ENCODE results near the gene PODN.

Gene PODN

DNA sequence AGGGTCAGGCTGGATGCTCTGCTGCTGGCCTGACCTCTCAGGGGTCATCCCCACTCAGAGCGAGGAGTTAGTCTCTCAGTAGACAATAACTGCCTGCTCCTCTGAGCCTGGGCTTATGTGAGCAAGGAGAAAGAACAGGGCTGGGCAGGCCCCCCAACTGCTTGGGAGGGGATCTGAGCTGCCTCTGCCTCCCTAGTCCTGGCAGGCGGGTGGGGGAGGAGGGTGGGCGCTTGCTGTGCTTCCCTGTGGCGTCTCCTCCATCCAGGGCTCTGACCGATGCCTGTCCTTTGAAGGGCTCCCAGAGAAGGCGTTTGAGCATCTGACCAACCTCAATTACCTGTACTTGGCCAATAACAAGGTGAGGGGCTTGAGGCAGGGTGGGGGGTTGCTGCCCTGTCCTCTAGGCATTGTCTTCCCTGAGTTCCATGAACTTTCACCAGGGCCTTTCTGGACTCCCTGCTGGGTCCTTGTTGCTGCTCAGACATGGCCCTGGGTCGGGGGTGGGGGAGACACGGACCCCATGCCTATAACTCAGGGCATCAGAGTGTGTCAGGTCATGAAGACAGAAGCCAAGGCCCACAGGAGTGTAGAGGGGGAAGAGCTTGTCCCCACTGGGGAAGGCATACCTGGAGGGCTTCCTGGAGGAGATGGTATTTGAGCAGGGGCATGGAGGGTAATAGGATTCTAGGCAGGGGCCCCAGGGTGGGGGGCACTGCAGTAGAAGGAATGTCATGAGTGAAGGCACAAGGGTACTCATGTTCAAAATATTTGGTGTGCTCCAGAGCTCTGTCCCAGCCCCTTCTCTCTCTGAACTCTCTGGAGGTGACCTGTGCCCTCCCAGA lies 12.5 kb downstream of the PODN start:
- no peak overlapping the region for H3K4me3 ChIP-seq (ENCODE audit: low read depth, low read length)
- TF ChIP-seq, protein P1, sequence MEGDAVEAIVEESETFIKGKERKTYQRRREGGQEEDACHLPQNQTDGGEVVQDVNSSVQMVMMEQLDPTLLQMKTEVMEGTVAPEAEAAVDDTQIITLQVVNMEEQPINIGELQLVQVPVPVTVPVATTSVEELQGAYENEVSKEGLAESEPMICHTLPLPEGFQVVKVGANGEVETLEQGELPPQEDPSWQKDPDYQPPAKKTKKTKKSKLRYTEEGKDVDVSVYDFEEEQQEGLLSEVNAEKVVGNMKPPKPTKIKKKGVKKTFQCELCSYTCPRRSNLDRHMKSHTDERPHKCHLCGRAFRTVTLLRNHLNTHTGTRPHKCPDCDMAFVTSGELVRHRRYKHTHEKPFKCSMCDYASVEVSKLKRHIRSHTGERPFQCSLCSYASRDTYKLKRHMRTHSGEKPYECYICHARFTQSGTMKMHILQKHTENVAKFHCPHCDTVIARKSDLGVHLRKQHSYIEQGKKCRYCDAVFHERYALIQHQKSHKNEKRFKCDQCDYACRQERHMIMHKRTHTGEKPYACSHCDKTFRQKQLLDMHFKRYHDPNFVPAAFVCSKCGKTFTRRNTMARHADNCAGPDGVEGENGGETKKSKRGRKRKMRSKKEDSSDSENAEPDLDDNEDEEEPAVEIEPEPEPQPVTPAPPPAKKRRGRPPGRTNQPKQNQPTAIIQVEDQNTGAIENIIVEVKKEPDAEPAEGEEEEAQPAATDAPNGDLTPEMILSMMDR (IDR thresholded peaks at IDR 0.05; ENCODE audit: low read depth, low read length) = no peak

DNA sequence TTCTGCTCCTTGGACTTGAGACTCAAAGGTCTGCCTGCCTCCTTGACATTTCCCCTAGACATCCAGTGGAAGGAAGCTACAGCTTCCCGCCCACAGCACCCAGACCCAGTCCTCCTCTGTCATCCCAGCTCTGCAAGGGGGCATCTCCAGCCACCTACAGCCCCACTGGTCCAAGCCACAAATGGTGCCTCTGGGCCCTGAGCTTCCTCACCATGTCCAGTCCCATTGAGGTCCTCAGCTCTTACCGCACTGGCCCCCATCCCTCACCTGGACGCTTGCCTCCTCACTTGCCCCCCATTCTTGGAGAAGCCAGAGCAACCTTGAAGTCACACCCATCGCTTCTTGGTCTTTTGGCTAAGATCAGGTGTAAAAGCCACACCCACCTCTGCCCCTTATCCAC lies 13.2 kb downstream of the PODN start:
- TF ChIP-seq, protein P1 (IDR thresholded peaks at IDR 0.05; ENCODE audit: low read depth, low read length) = no peak
- no peak overlapping the region for H3K4me3 ChIP-seq (ENCODE audit: low read depth, low read length)

DNA sequence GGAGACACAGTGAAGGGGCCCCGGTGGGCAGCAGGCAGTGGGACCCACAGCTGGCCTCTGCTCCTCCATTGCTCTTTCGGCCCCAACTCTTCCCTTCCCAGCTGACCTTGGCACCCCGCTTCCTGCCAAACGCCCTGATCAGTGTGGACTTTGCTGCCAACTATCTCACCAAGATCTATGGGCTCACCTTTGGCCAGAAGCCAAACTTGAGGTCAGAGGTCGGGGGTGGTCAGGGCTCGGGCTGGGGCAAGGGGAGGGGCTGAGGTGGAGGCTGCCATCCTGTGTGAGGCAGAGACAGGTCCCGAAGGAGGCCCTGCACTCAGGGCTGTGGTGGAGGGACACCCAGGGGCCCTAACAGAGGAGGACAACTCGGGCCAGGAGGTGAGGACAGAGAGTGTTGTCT lies 13.7 kb downstream of the PODN start:
- TF ChIP-seq, protein P1 (IDR thresholded peaks at IDR 0.05; ENCODE audit: low read depth, low read length) = no peak
- no peak overlapping the region for H3K4me3 ChIP-seq (ENCODE audit: low read depth, low read length)

DNA sequence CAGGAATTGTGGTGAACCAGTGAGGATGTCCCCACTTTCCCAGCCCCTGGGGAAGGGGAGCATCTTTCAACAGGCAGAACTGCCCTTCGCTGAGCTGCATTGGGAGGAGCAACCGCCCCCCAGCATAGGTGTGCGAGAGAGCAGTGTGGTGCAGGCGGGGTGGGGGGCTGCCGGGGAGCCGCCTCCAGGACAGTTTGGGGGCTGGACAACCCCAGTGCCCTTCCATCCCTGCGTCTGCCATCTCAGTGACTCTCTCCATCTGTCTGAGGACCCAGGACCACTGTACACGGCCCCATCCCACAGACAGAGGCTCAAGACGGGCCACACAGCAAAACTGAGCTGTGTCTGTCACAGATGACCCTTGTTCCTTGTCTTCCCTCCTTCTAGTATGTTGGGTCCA lies 14.2 kb downstream of the PODN start:
- TF ChIP-seq, protein P1 (IDR thresholded peaks at IDR 0.05; ENCODE audit: low read depth, low read length) = no peak
- no peak overlapping the region for H3K4me3 ChIP-seq (ENCODE audit: low read depth, low read length)

DNA sequence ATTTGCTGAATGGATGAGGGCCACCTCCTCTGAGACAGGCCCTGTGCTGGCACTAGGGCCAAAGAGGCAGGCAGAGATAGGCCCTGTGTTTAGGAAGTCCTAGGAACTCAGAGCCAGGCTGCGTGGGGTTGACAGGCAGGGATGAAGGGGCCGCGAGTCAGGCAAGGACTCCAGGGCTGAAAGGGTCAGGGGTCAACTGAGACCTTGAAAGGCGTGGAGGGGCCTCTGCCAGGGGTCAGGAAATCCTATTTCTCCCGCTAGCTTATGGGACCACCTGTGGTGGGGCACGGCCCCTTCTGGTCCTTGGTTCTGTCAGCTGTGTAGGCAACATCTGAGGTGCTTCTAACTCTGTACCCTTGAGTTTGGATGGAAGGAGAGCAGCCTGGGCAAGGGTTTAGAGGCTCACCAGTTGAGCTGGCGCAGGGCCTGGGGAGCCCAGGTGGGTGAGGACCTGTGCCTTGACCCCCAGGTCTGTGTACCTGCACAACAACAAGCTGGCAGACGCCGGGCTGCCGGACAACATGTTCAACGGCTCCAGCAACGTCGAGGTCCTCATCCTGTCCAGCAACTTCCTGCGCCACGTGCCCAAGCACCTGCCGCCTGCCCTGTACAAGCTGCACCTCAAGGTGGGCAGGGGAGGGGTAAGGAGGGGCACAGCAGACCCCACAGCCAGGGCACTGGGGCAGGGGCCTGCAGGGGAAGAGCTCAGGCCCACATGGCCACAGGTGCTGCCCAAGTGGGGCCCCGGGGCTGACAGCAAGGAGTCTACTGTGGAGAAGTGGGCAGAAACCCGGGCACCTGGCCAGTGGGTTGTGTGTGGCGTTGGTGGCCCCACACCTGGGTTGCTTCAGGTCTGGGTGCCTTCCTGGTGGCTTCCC lies 14.9 kb downstream of the PODN start:
- TF ChIP-seq, protein P1 (IDR thresholded peaks at IDR 0.05; ENCODE audit: low read depth, low read length) = no peak
- no peak overlapping the region for H3K4me3 ChIP-seq (ENCODE audit: low read depth, low read length)

DNA sequence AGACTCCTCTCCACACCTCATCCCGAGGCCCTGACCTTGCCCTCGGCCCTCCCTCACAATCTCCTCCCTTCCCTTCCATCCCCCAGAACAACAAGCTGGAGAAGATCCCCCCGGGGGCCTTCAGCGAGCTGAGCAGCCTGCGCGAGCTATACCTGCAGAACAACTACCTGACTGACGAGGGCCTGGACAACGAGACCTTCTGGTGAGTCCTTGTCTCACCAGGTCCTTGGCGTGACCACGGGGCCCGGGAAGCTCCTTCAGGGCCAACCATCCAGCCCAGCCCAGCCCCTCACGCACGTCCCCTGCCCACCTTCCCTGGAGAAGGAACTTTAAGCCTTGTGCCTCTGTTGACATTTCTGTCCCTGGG lies 15.6 kb downstream of the PODN start:
- TF ChIP-seq, protein P1 (IDR thresholded peaks at IDR 0.05; ENCODE audit: low read depth, low read length) = no peak
- H3K4me3 ChIP-seq (ENCODE audit: low read depth, low read length) = no peak overlapping the region

Measured in WI38 (cell line).